Parathyroid adenoma (tissue), 2 donors: ENCODE results near the gene SLU7.

Source experiments
- H2AFZ ChIP-seq: fragments of 300-600 bp; sonication (generic); one replicate; pipeline ENCODE4 v1.7.0; 2017; ENCODE audit warnings: antibody characterized with exemption, mild to moderate bottlenecking
- H3K27ac ChIP-seq: fragments of 300-600 bp; sonication (generic); one replicate; pipeline ENCODE4 v1.7.0; 2017
- H3K27me3 ChIP-seq: fragments of 300-600 bp; sonication (generic); one replicate; pipeline ENCODE4 v1.7.0; 2017; ENCODE audit warnings: low read length; ENCODE audit not compliant: control insufficient read depth, insufficient read depth
- H3K36me3 ChIP-seq: fragments of 300-600 bp; sonication (generic); one replicate; pipeline ENCODE4 v1.7.0; 2017; ENCODE audit warnings: low read length; ENCODE audit not compliant: control insufficient read depth, insufficient read depth
- H3K4me1 ChIP-seq: fragments of 300-600 bp; sonication (generic); one replicate; pipeline ENCODE4 v1.7.0; 2017; ENCODE audit warnings: control low read depth
- H3K4me2 ChIP-seq: fragments of 300-600 bp; sonication (generic); one replicate; pipeline ENCODE4 v1.7.0; 2017; ENCODE audit warnings: low read length
- H3K4me3 ChIP-seq: fragments of 300-600 bp; sonication (generic); one replicate; pipeline ENCODE4 v1.7.0; 2017; ENCODE audit warnings: low read depth, low read length
- H3K79me2 ChIP-seq: fragments of 300-600 bp; sonication (generic); one replicate; pipeline ENCODE4 v1.7.0; 2017; ENCODE audit warnings: control low read depth
- H3K9ac ChIP-seq: fragments of 300-600 bp; sonication (generic); one replicate; pipeline ENCODE4 v1.7.0; 2017; ENCODE audit warnings: mild to moderate bottlenecking
- H3K9me3 ChIP-seq: fragments of 300-600 bp; sonication (generic); one replicate; pipeline ENCODE4 v1.7.0; 2017; ENCODE audit warnings: low read length; ENCODE audit not compliant: control insufficient read depth
- CTCF ChIP-seq: fragments of 300-600 bp; sonication (generic); IDR thresholded peaks from one replicate; pipeline ENCODE4 v1.7.0; 2017; ENCODE audit warnings: antibody characterized with exemption, mild to moderate bottlenecking
- donor health status: primary hyperparathyroidism.

SLU7 gene

GRCh38 chr5:160378330-160378729, 40.6 kb downstream of the SLU7 start:
- Histone ChIP-seq H2AFZ (no peak overlapping the region), H3K9ac (no peak overlapping the region), H3K4me1 (no peaks in the 10 kb centered on the region), H3K27ac (no peak overlapping the region), H3K36me3 (no peaks in the 10 kb centered on the region), H3K9me3 (no peaks in the 10 kb centered on the region), H3K4me2 (no peak overlapping the region), H3K79me2 (no peaks in the 10 kb centered on the region), H3K4me3 (no peak overlapping the region), H3K27me3 (no peaks in the 10 kb centered on the region)
- TF ChIP-seq CTCF: no peak

- H2AFZ ChIP-seq: no peak overlapping the region
- no peaks in the 10 kb centered on the region for H3K9me3 ChIP-seq
- no peak overlapping the region for H3K4me2 ChIP-seq
- no peak overlapping the region for H3K4me3 ChIP-seq
- no peak overlapping the region for H3K9ac ChIP-seq
- H3K79me2 ChIP-seq: no peaks in the 10 kb centered on the region
- TF ChIP-seq CTCF: no peak
- H3K27ac ChIP-seq: no peak overlapping the region
- no peaks in the 10 kb centered on the region for H3K36me3 ChIP-seq
- H3K27me3 ChIP-seq: no peaks in the 10 kb centered on the region
- no peaks in the 10 kb centered on the region for H3K4me1 ChIP-seq
Measured at GRCh38 chr5:160377651-160378050, 41.2 kb downstream of the SLU7 start.

GRCh38 chr5:160376416-160376815, 42.5 kb downstream of the SLU7 start:
- no peaks in the 10 kb centered on the region for H3K4me1 ChIP-seq
- H3K4me3 ChIP-seq: no peak overlapping the region
- H3K4me2 ChIP-seq: no peak overlapping the region
- H3K36me3 ChIP-seq: no peaks in the 10 kb centered on the region
- H3K27me3 ChIP-seq: no peaks in the 10 kb centered on the region
- no peaks in the 10 kb centered on the region for H3K79me2 ChIP-seq
- H3K9ac ChIP-seq: no peak overlapping the region
- no peak for TF ChIP-seq CTCF
- H3K27ac ChIP-seq: no peak overlapping the region
- H3K9me3 ChIP-seq: no peaks in the 10 kb centered on the region
- H2AFZ ChIP-seq: no peak overlapping the region

- no peaks in the 10 kb centered on the region for H3K79me2 ChIP-seq
- H3K27ac ChIP-seq: no peak overlapping the region
- no peaks in the 10 kb centered on the region for H3K27me3 ChIP-seq
- no peaks in the 10 kb centered on the region for H3K4me1 ChIP-seq
- no peak overlapping the region for H2AFZ ChIP-seq
- H3K36me3 ChIP-seq: no peaks in the 10 kb centered on the region
- no peak overlapping the region for H3K9ac ChIP-seq
- no peak for TF ChIP-seq CTCF
- no peaks in the 10 kb centered on the region for H3K9me3 ChIP-seq
- no peak overlapping the region for H3K4me3 ChIP-seq
- H3K4me2 ChIP-seq: no peak overlapping the region
Measured at GRCh38 chr5:160375701-160376100, 43.2 kb downstream of the SLU7 start.

GRCh38 chr5:160375166-160375565, 43.7 kb downstream of the SLU7 start:
- no peak for TF ChIP-seq CTCF
- H3K27ac ChIP-seq: no peak overlapping the region
- no peaks in the 10 kb centered on the region for H3K79me2 ChIP-seq
- no peaks in the 10 kb centered on the region for H3K36me3 ChIP-seq
- peaks cover 2% of the 10 kb centered on the region for H3K4me1 ChIP-seq
- no peak overlapping the region for H2AFZ ChIP-seq
- no peak overlapping the region for H3K9ac ChIP-seq
- H3K27me3 ChIP-seq: no peaks in the 10 kb centered on the region
- H3K9me3 ChIP-seq: no peaks in the 10 kb centered on the region
- H3K4me3 ChIP-seq: no peak overlapping the region
- no peak overlapping the region for H3K4me2 ChIP-seq
